Measurements from ENCODE around the gene GNAL.

- TF ChIP-seq CTCF (tag by site-specific recombination; IDR thresholded peaks at IDR 0.05), result no peak
- no peak for TF ChIP-seq ZFP37 (tag by site-specific recombination; IDR thresholded peaks at IDR 0.05)
- TF ChIP-seq ZSCAN5A (tag by site-specific recombination; IDR thresholded peaks at IDR 0.05), result no peak
- TF ChIP-seq ZNF140 (tag by site-specific recombination; IDR thresholded peaks at IDR 0.05), result no peak
These were observed 243.3 kb downstream of the GNAL start for GRCh38 chr18:11932393-11932792.

All from HEK293 (cell line).